ENCODE results near the gene LINC01488.

DNA sequence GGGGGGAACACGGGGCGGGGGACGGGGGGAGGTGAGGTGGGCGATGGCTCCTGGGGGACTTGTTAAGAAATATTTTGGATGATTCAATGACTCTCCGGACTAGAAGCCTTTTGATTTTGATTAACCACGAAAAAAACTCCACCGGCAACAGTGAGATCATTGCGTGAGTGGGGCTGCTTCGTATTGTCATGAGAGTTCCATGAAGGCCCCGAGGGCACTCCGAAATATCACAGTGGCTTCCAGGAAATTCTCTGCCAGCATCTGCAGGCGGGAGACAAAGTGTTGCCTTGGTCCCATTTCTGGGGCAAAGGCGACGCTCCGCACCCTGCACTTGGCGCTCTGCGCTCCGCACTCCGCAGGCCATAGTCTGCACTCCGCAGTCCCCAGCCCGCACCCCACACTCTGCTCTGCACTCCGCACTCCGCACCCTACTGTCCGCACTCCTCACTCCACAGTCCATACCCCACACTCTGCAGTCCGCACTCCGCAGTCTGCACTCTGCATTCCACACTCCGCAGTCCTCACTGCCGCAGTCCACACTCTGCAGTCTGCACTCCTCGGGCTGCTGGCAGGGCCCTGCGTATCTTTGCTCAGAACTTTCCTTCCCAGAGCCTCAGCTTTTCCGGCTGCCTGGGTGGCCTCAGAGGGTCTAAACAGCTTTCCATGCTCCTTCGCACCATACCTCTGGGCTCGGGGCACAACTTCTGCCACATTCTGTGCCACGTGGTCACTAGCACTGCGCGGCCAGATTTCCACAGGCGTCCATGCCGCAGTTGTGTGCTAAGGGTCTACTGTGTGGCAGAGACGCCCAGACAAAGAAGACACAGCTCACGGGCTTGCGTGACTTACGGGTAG is 61.1 kb downstream of the LINC01488 start:
- TF ChIP-seq, protein P1, sequence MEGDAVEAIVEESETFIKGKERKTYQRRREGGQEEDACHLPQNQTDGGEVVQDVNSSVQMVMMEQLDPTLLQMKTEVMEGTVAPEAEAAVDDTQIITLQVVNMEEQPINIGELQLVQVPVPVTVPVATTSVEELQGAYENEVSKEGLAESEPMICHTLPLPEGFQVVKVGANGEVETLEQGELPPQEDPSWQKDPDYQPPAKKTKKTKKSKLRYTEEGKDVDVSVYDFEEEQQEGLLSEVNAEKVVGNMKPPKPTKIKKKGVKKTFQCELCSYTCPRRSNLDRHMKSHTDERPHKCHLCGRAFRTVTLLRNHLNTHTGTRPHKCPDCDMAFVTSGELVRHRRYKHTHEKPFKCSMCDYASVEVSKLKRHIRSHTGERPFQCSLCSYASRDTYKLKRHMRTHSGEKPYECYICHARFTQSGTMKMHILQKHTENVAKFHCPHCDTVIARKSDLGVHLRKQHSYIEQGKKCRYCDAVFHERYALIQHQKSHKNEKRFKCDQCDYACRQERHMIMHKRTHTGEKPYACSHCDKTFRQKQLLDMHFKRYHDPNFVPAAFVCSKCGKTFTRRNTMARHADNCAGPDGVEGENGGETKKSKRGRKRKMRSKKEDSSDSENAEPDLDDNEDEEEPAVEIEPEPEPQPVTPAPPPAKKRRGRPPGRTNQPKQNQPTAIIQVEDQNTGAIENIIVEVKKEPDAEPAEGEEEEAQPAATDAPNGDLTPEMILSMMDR (IDR thresholded peaks at IDR 0.05; ENCODE audit: low read depth, low read length, poor library complexity, severe bottlenecking): no peak
- no peak for TF ChIP-seq EZH2phosphoT487 (IDR thresholded peaks at IDR 0.05; ENCODE audit: borderline replicate concordance, low read length)

All from DOHH2 (cell line).